ENCODE data around the gene LIME1.

DNA sequence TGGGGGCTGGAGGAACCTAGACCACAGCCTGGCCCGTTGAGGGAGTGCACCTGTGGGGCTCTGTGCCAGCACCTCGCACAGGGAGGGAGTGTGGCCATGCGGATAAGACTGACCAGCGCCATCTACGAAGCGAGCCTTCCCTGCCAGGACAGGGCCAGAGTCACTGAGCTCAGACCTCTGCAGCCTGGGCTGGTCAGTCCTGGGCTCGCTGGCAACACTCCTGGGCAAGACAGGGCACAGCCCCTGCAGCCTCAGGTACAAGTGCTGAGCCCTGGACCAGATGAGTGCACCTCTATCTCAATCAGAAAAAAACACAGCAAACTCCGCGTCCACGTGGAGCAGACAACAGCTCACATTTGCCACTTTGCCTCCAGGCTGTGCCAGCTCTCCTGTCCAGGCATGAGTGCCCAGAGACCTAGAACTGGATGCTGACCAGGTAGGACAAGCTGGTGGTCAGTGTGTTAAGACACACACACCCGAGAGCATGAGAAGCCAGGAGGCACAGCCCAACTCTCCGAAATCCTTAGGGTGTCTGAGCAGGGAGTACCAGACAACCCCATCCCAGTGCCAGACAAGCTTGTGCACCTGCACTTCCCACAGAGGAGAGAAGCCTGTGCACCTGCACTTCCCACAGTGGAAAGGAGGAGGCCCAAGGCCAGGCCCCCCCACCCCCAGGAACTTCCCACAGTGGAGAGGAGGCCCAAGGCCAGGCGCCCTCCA lies 33.6 kb upstream of the LIME1 start:
- TF ChIP-seq, protein P1, sequence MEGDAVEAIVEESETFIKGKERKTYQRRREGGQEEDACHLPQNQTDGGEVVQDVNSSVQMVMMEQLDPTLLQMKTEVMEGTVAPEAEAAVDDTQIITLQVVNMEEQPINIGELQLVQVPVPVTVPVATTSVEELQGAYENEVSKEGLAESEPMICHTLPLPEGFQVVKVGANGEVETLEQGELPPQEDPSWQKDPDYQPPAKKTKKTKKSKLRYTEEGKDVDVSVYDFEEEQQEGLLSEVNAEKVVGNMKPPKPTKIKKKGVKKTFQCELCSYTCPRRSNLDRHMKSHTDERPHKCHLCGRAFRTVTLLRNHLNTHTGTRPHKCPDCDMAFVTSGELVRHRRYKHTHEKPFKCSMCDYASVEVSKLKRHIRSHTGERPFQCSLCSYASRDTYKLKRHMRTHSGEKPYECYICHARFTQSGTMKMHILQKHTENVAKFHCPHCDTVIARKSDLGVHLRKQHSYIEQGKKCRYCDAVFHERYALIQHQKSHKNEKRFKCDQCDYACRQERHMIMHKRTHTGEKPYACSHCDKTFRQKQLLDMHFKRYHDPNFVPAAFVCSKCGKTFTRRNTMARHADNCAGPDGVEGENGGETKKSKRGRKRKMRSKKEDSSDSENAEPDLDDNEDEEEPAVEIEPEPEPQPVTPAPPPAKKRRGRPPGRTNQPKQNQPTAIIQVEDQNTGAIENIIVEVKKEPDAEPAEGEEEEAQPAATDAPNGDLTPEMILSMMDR (IDR thresholded peaks at IDR 0.05), result no peak
- TF ChIP-seq ZFX (IDR thresholded peaks at IDR 0.05; ENCODE audit: borderline replicate concordance), result no peak
